Glutamatergic neuron (in vitro differentiated cells): ENCODE results near the gene DCST1. TPM values are rescaled to one million over a fixed set of nuclear protein-coding genes. Genes with fewer than 3 reads are reported as not detected.
"Not testable (repeated sequence)": the region's sequence is repeated elsewhere in the genome, so short reads cannot be mapped to it uniquely, and the experiment has no call there.

Experiments
- DNase-seq: peaks from one replicate; pipeline ENCODE4 v3.0.0; 2022
- H3K27ac Mint-ChIP-seq: one replicate; pipeline ENCODE4 v1.8.0; 2020; ENCODE audit warnings: mild to moderate bottlenecking, mixed read lengths, inconsistent platforms; ENCODE audit not compliant: unreplicated experiment
- H3K27me3 Mint-ChIP-seq: one replicate; pipeline ENCODE4 v1.8.0; 2020; ENCODE audit warnings: mild to moderate bottlenecking, moderate library complexity, mixed read lengths, inconsistent platforms; ENCODE audit not compliant: unreplicated experiment
- H3K36me3 Mint-ChIP-seq: one replicate; pipeline ENCODE4 v1.8.0; 2020; ENCODE audit warnings: mild to moderate bottlenecking, mixed read lengths, inconsistent platforms; ENCODE audit not compliant: unreplicated experiment
- H3K4me1 Mint-ChIP-seq: one replicate; pipeline ENCODE4 v1.8.0; 2020; ENCODE audit warnings: mild to moderate bottlenecking, low read depth, mixed read lengths, inconsistent platforms; ENCODE audit not compliant: unreplicated experiment
- H3K4me3 Mint-ChIP-seq: one replicate; pipeline ENCODE4 v1.8.0; 2020; ENCODE audit warnings: mild to moderate bottlenecking, mixed read lengths, inconsistent platforms; ENCODE audit not compliant: unreplicated experiment
- H3K9me3 Mint-ChIP-seq: one replicate; pipeline ENCODE4 v1.8.0; 2020; ENCODE audit warnings: mild to moderate bottlenecking, moderate library complexity, mixed read lengths, inconsistent platforms; ENCODE audit not compliant: unreplicated experiment
- CTCF ChIP-seq: fragments of 200-600 bp; sonication (generic); IDR thresholded peaks from one replicate; pipeline ENCODE4 v1.5.0; 2021; ENCODE audit not compliant: partially characterized antibody, unreplicated experiment
- long read RNA-seq: library from polyadenylated mRNA; unstranded; transcript quantifications from one replicate; pipeline ENCODE4 v2.0.0, GENCODE V29; 2020; ENCODE audit not compliant: unreplicated experiment
- total RNA-seq: library from RNA; stranded (reverse); fragmentation: NEBNext Ultra II Directional; extraction: Animal tissue kit (Norgen Biotek cat#: 25700); gene quantifications from one replicate; pipeline ENCODE4 v1.2.1, GENCODE V29; 2021; ENCODE audit not compliant: unreplicated experiment

DCST1 gene
- not detected for total RNA-seq
- long read RNA-seq = 0 reads

GRCh38 chr1:155033524-155033923, at the start of gene DCST1, which contains the start of gene DCST2:
TSS of gene DCST1 (plus strand) at chr1:155033824. CDS start at chr1:155034037, 213 bp downstream.
TSS of gene DCST2 (minus strand) at chr1:155033781. CDS start at chr1:155033701, 80 bp downstream.
- Mint-ChIP-seq H3K36me3 (no peaks in the 10 kb centered on the region), H3K4me3 (no peak within 1 kb of the TSS), H3K27ac (no peak within 1 kb of the TSS), H3K9me3 (peaks cover 10% of the 10 kb centered on the region), H3K27me3 (peaks cover 7% of the 10 kb centered on the region), H3K4me1 (no peaks in the 10 kb centered on the region)
- DNase-seq = no peak
- no peak for TF ChIP-seq CTCF

- H3K4me1 Mint-ChIP-seq, H3K9me3 Mint-ChIP-seq, H3K4me3 Mint-ChIP-seq, DNase-seq, H3K27me3 Mint-ChIP-seq, H3K36me3 Mint-ChIP-seq, H3K27ac Mint-ChIP-seq: not testable (repeated sequence)
These were observed 46.9 kb upstream of the DCST1 start for GRCh38 chr1:154986736-154987135.

GRCh38 chr1:154987326-154987725, 46.3 kb upstream of the DCST1 start:
- Mint-ChIP-seq H3K9me3 (peaks cover 2% of the 10 kb centered on the region), H3K27ac (no peak overlapping the region), H3K27me3 (peaks cover 3% of the 10 kb centered on the region), H3K4me3 (no peak overlapping the region), H3K36me3 (peaks cover 5% of the 10 kb centered on the region), H3K4me1 (peaks cover 3% of the 10 kb centered on the region)
- TF ChIP-seq CTCF = no peak
- no peak for DNase-seq

GRCh38 chr1:154988058-154988954, 45.3 kb upstream of the DCST1 start:
- H3K36me3 Mint-ChIP-seq = peaks cover 5% of the 10 kb centered on the region

More at GRCh38 chr1:154988058-154988954, 45.3 kb upstream of the DCST1 start:
- no peak for DNase-seq
- no peak overlapping the region for H3K27ac Mint-ChIP-seq
- H3K9me3 Mint-ChIP-seq = peaks cover 2% of the 10 kb centered on the region
- no peak for TF ChIP-seq CTCF
- no peak overlapping the region for H3K4me3 Mint-ChIP-seq
- peaks cover 3% of the 10 kb centered on the region for H3K4me1 Mint-ChIP-seq
- peaks cover 5% of the 10 kb centered on the region for H3K27me3 Mint-ChIP-seq
